Cardiac fibroblast (primary cell): ENCODE measurements around the gene FCN1.

Source experiments
- DNase-seq, 2 donors: peaks; one replicate each; pipeline versions ENCODE4 v3.0.0 to v3.0.0-alpha.2; 2010; ENCODE audit warnings: low read depth in 2 of 2
- H3K4me3 ChIP-seq, 2 donors: replicated peaks in 1 of 2; 1 replicate in 1 of 2; 2 replicates in 1 of 2; pipeline ENCODE4 v1.5.1; 2011; ENCODE audit warnings: low read depth in 2 of 2, low read length in 2 of 2, mild to moderate bottlenecking in 2 of 2, moderate library complexity in 1 of 2
- CTCF ChIP-seq: IDR thresholded peaks from one replicate; pipeline ENCODE4 v1.5.1; 2011; ENCODE audit warnings: low read depth, mild to moderate bottlenecking, low read length, inconsistent platforms

FCN1 gene

GRCh38 chr9:134942011-134942787 lies 24.5 kb upstream of the FCN1 start:
- no peak for TF ChIP-seq CTCF
- no peak overlapping the region for H3K4me3 ChIP-seq
- no peak for DNase-seq

- no peak for DNase-seq
- no peak overlapping the region for H3K4me3 ChIP-seq
- no peak for TF ChIP-seq CTCF
These were observed 22.8 kb upstream of the FCN1 start for GRCh38 chr9:134940236-134941208.

- no peak overlapping the region for H3K4me3 ChIP-seq
- no peak for DNase-seq
- no peak for TF ChIP-seq CTCF
These were observed 22.1 kb upstream of the FCN1 start for GRCh38 chr9:134939836-134940235.

- no peak for TF ChIP-seq CTCF
- no peak overlapping the region for H3K4me3 ChIP-seq
- DNase-seq: no peak
These were observed 21.5 kb upstream of the FCN1 start for GRCh38 chr9:134939080-134939733.

GRCh38 chr9:134938346-134939079 lies 20.8 kb upstream of the FCN1 start:
- H3K4me3 ChIP-seq: no peak overlapping the region
- no peak for DNase-seq
- TF ChIP-seq CTCF: no peak
